HCT116 (cell line): ENCODE measurements around the gene ZNF429. TPM values are rescaled to one million over a fixed set of nuclear protein-coding genes. Genes with fewer than 3 reads are reported as not detected.

Experiments
- ATAC-seq: fragments of 200-7000 bp; cut with Tn5 transposase; 2 replicates; pipeline ENCODE4 v1.9.1; 2020; ENCODE audit warnings: mild to moderate bottlenecking, moderate library complexity
- BruUV-seq: library from RNA; stranded (reverse); fragments of 400-500 nt; replicated peaks from 2 replicates; lab custom pipeline; 2021; lab: Mats Ljungman, UMichigan
- CTCF ChIA-PET: fragments of 300-600 bp; sonication (Branson Sonifier 250); formaldehyde crosslinking; loops from one replicate; lab custom pipeline; 2021; ENCODE audit warnings: antibody characterized with exemption; lab: Charles Lee
- POLR2A ChIA-PET: fragments of 300-600, 350-600 bp; sonication (Branson Sonifier 250); formaldehyde crosslinking; loops from one replicate; lab custom pipeline; 2021; ENCODE audit warnings: antibody characterized with exemption; lab: Charles Lee
- RAD21 ChIA-PET, 2 experiments: fragments of 300-600 bp; sonication (Branson Sonifier 250); formaldehyde crosslinking; loops; one replicate each; lab custom pipeline; 2023; ENCODE audit warnings: low total read pairs in 2 of 2; ENCODE audit not compliant: uncharacterized antibody in 2 of 2, unreplicated experiment in 2 of 2, low non-redundant PET in 1 of 2; lab: Charles Lee
- DNase-seq: peaks from one replicate; pipeline ENCODE4 v3.0.0-alpha.2; 2010; ENCODE audit warnings: low read depth, low spot score
- H2AFZ ChIP-seq: fragments of 200-600 bp; shearing (Covaris generic), sonication (generic); 2 replicates; pipeline ENCODE4 v1.6.1; 2017; ENCODE audit warnings: low read depth, mixed run types, mixed read lengths, antibody characterized with exemption, low read length; ENCODE audit not compliant: poor library complexity, severe bottlenecking
- H3K27ac ChIP-seq: 2 replicates; pipeline ENCODE4 v1.5.1; 2012; ENCODE audit warnings: low read depth, low read length
- H3K27me3 ChIP-seq: fragments of 200-600 bp; sonication (generic); 2 replicates; pipeline ENCODE4 v1.6.1; 2016; ENCODE audit warnings: mixed run types, low read length, mixed read lengths; ENCODE audit not compliant: insufficient read depth
- H3K36me3 ChIP-seq, 2 experiments: fragments of 200-500 bp in 1 of 2; fragments of 200-600 bp in 1 of 2; sonication (Bioruptor generic) in 1 of 2; sonication (generic) in 1 of 2; 2 replicates each; pipeline versions ENCODE4 v1.5.1 to v1.6.1; 2014 to 2016; ENCODE audit warnings: low read length in 2 of 2, inconsistent platforms in 1 of 2, mixed read lengths in 1 of 2, mixed run types in 1 of 2; ENCODE audit not compliant: insufficient read depth in 2 of 2, control insufficient read depth in 1 of 2
- H3K4me1 ChIP-seq, 2 experiments: fragments of 200-600 bp in 1 of 2; sonication (generic) in 1 of 2; 2 replicates each; pipeline versions ENCODE4 v1.5.1 to v1.6.1; 2012 to 2017; ENCODE audit warnings: low read length in 2 of 2, inconsistent platforms in 1 of 2, mild to moderate bottlenecking in 1 of 2, mixed read lengths in 1 of 2, mixed run types in 1 of 2, moderate library complexity in 1 of 2; ENCODE audit not compliant: insufficient read depth in 2 of 2, control insufficient read depth in 1 of 2
- H3K4me2 ChIP-seq: fragments of 200-600 bp; sonication (generic); 2 replicates; pipeline ENCODE4 v1.6.1; 2017; ENCODE audit warnings: mixed run types, low read length, mixed read lengths
- H3K4me3 ChIP-seq, 2 experiments: fragments of 200-600 bp in 1 of 2; sonication (generic) in 1 of 2; replicated peaks in 1 of 2; 2 replicates each; pipeline ENCODE4 v1.5.1; 2011 to 2016; ENCODE audit warnings: low read length in 2 of 2, control low read depth in 1 of 2, low read depth in 1 of 2, mild to moderate bottlenecking in 1 of 2, mixed read lengths in 1 of 2, mixed run types in 1 of 2
- H3K79me2 ChIP-seq: fragments of 200-600 bp; sonication (generic); 2 replicates; pipeline ENCODE4 v1.6.1; 2017; ENCODE audit warnings: mild to moderate bottlenecking, mixed run types, low read length, moderate library complexity, mixed read lengths; ENCODE audit not compliant: insufficient read depth
- H3K9ac ChIP-seq: fragments of 200-600 bp; sonication (generic); 2 replicates; pipeline ENCODE4 v1.6.1; 2016; ENCODE audit warnings: low read length, mixed read lengths
- H3K9me2 ChIP-seq: fragments of 200-600 bp; sonication (generic), shearing (Covaris generic); 2 replicates; pipeline ENCODE4 v1.6.1; 2017; ENCODE audit warnings: mixed run types, mild to moderate bottlenecking, moderate library complexity; ENCODE audit not compliant: insufficient read depth
- H3K9me3 ChIP-seq, 2 experiments: fragments of 200-500 bp in 1 of 2; fragments of 200-600 bp in 1 of 2; sonication (Bioruptor generic) in 1 of 2; sonication (generic) in 1 of 2; 2 replicates each; pipeline ENCODE4 v1.6.1; 2014 to 2017; ENCODE audit warnings: low read length in 2 of 2, mixed read lengths in 2 of 2, inconsistent platforms in 1 of 2, low read depth in 1 of 2, mild to moderate bottlenecking in 1 of 2, mixed run types in 1 of 2, moderate library complexity in 1 of 2; ENCODE audit not compliant: control insufficient read depth in 1 of 2, insufficient read depth in 1 of 2
- H4K20me1 ChIP-seq: fragments of 200-600 bp; sonication (generic), shearing (Covaris generic); 2 replicates; pipeline ENCODE4 v1.6.1; 2017; ENCODE audit warnings: mixed run types, mild to moderate bottlenecking, moderate library complexity; ENCODE audit not compliant: insufficient read depth
- ELF1 ChIP-seq: IDR thresholded peaks from 2 replicates; pipeline ENCODE4 v1.6.1; 2012; ENCODE audit warnings: low read depth, borderline replicate concordance
- JUND ChIP-seq: IDR thresholded peaks from 2 replicates; pipeline ENCODE4 v1.6.1; 2012
- POLR2A ChIP-seq: IDR thresholded peaks from 2 replicates; pipeline ENCODE4 v1.7.0; 2011; ENCODE audit warnings: borderline replicate concordance; ENCODE audit not compliant: insufficient read depth, insufficient read length; ENCODE audit errors: extremely low read depth
- ZFX ChIP-seq: fragments of 450-650 bp; IDR thresholded peaks from 2 replicates; pipeline ENCODE4 v1.6.1; 2017
- intact Hi-C: fragments of 100-400 bp; cut with micrococcal nuclease; formaldehyde crosslinking; loops from 2 replicates; pipeline ENCODE4 v1.10.0; 2022
- total RNA-seq: library from RNA; stranded (reverse); gene quantifications from one replicate; pipeline ENCODE4 v1.2.1, GENCODE V29; 2021; ENCODE audit not compliant: unreplicated experiment
- TF ChIP-seq, protein P1 (sequence below): IDR thresholded peaks from 2 replicates; pipeline ENCODE4 v1.6.1; 2012; ENCODE audit warnings: low read depth
- TF ChIP-seq, protein P2 (sequence below), 3 experiments: fragments of 200-600 bp in 1 of 3; sonication (generic) in 1 of 3; IDR thresholded peaks in 2 of 3; conservative IDR thresholded peaks in 1 of 3; 2 replicates each; pipeline ENCODE4 v1.5.1; 2012 to 2017; ENCODE audit warnings: low read depth in 2 of 3, low read length in 2 of 3, antibody characterized with exemption in 1 of 3, borderline replicate concordance in 1 of 3, control low read depth in 1 of 3, mild to moderate bottlenecking in 1 of 3, mixed read lengths in 1 of 3, mixed run types in 1 of 3, moderate library complexity in 1 of 3; ENCODE audit not compliant: insufficient read depth in 1 of 3
- TF ChIP-seq, protein P3 (sequence below): IDR thresholded peaks from 2 replicates; pipeline ENCODE4 v1.6.1; 2011; ENCODE audit warnings: mild to moderate bottlenecking, low read length, moderate library complexity; ENCODE audit not compliant: insufficient replicate concordance; ENCODE audit errors: extremely low read depth
- TF ChIP-seq, protein P4 (sequence below): IDR thresholded peaks from 2 replicates; pipeline ENCODE4 v1.6.1; 2012

Gene ZNF429
- total RNA-seq, 1 experiment from 2014 or later = 0.42 TPM

DNA sequence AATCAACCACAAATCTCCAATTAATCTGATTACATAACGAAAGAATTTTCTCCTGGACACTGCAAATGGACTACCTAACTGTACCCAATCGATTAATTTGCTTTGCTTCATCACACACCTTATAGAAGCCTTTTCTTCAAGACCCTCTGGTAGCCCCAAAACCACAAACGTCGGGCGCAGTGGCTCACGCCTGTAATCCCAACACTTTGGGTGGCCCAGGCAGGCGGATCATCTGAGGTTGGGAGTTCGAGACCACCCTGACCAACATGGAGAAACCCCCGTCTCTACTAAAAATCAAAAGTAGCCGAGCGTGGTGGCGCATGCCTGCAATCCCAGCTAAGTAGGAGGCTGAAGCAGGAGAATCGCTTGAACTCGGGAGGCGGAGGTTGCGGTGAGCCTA lies 42.9 kb upstream of the ZNF429 start:
- Histone ChIP-seq H3K9me2 (no peaks in the 10 kb centered on the region), H3K4me3 (no peak overlapping the region), H4K20me1 (no peaks in the 10 kb centered on the region), H2AFZ (no peak overlapping the region), H3K36me3 (no peaks in the 10 kb centered on the region), H3K27ac (no peak overlapping the region), H3K4me1 (no peaks in the 10 kb centered on the region), H3K4me2 (no peak overlapping the region), H3K27me3 (no peaks in the 10 kb centered on the region), H3K9me3 (peaks cover 2 to 3% of the 10 kb centered on the region in 2 experiments; a peak in 2 of 4 replicates), H3K79me2 (no peaks in the 10 kb centered on the region), H3K9ac (no peak overlapping the region)
- BruUV-seq = no TSS peak
- ATAC-seq (no peak), DNase-seq (no peak)
- TF ChIP-seq, protein P1, sequence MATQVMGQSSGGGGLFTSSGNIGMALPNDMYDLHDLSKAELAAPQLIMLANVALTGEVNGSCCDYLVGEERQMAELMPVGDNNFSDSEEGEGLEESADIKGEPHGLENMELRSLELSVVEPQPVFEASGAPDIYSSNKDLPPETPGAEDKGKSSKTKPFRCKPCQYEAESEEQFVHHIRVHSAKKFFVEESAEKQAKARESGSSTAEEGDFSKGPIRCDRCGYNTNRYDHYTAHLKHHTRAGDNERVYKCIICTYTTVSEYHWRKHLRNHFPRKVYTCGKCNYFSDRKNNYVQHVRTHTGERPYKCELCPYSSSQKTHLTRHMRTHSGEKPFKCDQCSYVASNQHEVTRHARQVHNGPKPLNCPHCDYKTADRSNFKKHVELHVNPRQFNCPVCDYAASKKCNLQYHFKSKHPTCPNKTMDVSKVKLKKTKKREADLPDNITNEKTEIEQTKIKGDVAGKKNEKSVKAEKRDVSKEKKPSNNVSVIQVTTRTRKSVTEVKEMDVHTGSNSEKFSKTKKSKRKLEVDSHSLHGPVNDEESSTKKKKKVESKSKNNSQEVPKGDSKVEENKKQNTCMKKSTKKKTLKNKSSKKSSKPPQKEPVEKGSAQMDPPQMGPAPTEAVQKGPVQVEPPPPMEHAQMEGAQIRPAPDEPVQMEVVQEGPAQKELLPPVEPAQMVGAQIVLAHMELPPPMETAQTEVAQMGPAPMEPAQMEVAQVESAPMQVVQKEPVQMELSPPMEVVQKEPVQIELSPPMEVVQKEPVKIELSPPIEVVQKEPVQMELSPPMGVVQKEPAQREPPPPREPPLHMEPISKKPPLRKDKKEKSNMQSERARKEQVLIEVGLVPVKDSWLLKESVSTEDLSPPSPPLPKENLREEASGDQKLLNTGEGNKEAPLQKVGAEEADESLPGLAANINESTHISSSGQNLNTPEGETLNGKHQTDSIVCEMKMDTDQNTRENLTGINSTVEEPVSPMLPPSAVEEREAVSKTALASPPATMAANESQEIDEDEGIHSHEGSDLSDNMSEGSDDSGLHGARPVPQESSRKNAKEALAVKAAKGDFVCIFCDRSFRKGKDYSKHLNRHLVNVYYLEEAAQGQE = no peak
- TF ChIP-seq, protein P2, sequence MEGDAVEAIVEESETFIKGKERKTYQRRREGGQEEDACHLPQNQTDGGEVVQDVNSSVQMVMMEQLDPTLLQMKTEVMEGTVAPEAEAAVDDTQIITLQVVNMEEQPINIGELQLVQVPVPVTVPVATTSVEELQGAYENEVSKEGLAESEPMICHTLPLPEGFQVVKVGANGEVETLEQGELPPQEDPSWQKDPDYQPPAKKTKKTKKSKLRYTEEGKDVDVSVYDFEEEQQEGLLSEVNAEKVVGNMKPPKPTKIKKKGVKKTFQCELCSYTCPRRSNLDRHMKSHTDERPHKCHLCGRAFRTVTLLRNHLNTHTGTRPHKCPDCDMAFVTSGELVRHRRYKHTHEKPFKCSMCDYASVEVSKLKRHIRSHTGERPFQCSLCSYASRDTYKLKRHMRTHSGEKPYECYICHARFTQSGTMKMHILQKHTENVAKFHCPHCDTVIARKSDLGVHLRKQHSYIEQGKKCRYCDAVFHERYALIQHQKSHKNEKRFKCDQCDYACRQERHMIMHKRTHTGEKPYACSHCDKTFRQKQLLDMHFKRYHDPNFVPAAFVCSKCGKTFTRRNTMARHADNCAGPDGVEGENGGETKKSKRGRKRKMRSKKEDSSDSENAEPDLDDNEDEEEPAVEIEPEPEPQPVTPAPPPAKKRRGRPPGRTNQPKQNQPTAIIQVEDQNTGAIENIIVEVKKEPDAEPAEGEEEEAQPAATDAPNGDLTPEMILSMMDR (IDR thresholded peaks at IDR 0.05 in 2 of 3, conservative IDR thresholded peaks at IDR 0.05 in 1 of 3; ENCODE audit: borderline replicate concordance in 1 of 3, insufficient read depth in 1 of 3, low read depth in 2 of 3, low read length in 2 of 3) = no peak
- TF ChIP-seq ELF1 = no peak
- TF ChIP-seq, protein P3, sequence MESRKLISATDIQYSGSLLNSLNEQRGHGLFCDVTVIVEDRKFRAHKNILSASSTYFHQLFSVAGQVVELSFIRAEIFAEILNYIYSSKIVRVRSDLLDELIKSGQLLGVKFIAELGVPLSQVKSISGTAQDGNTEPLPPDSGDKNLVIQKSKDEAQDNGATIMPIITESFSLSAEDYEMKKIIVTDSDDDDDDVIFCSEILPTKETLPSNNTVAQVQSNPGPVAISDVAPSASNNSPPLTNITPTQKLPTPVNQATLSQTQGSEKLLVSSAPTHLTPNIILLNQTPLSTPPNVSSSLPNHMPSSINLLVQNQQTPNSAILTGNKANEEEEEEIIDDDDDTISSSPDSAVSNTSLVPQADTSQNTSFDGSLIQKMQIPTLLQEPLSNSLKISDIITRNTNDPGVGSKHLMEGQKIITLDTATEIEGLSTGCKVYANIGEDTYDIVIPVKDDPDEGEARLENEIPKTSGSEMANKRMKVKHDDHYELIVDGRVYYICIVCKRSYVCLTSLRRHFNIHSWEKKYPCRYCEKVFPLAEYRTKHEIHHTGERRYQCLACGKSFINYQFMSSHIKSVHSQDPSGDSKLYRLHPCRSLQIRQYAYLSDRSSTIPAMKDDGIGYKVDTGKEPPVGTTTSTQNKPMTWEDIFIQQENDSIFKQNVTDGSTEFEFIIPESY = no peak
- TF ChIP-seq, protein P4, sequence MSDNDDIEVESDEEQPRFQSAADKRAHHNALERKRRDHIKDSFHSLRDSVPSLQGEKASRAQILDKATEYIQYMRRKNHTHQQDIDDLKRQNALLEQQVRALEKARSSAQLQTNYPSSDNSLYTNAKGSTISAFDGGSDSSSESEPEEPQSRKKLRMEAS = no peak
- no peak for TF ChIP-seq JUND
- TF ChIP-seq POLR2A = no peak
- no peak for TF ChIP-seq ZFX
- CTCF ChIA-PET = no interaction called here
- POLR2A ChIA-PET = no interaction called here
- RAD21 ChIA-PET = no interaction called here
- intact Hi-C loops = no loop called here
